OCI-LY3 (cell line): Measurements from ENCODE around the gene LYZL2.

Experiments
- H2AFZ ChIP-seq: fragments of 200-600, 300-600 bp; shearing (Covaris generic); 2 replicates; pipeline ENCODE4 v1.6.0; 2014; ENCODE audit warnings: antibody characterized with exemption, low read depth, low read length
- H3K27ac ChIP-seq: fragments of 200-600, 300-600 bp; sonication (generic); 2 replicates; pipeline ENCODE4 v1.5.1; 2014; ENCODE audit warnings: mild to moderate bottlenecking, low read length, moderate library complexity, mixed read lengths
- H3K27me3 ChIP-seq: fragments of 200-600, 300-600 bp; sonication (generic); 2 replicates; pipeline ENCODE4 v1.6.1; 2014; ENCODE audit warnings: low read depth, low read length, mixed read lengths
- H3K36me3 ChIP-seq: fragments of 200-600, 300-600 bp; sonication (generic); replicated peaks from 2 replicates; pipeline ENCODE3; 2014; ENCODE audit warnings: low read depth, low read length, mixed read lengths
- H3K4me1 ChIP-seq: fragments of 300-600, 200-600 bp; sonication (generic); 2 replicates; pipeline ENCODE4 v1.6.1; 2014; ENCODE audit warnings: low read length, mixed read lengths
- H3K4me2 ChIP-seq: fragments of 200-600, 300-600 bp; sonication (generic); 2 replicates; pipeline ENCODE4 v1.6.1; 2014; ENCODE audit warnings: low read length, mixed read lengths
- H3K4me3 ChIP-seq: fragments of 300-600, 200-600 bp; sonication (generic); 2 replicates; pipeline ENCODE4 v1.5.1; 2014; ENCODE audit warnings: antibody characterized with exemption, mild to moderate bottlenecking, low read length, moderate library complexity
- H3K79me2 ChIP-seq: fragments of 300-600, 200-600 bp; shearing (Covaris generic); 2 replicates; pipeline ENCODE4 v1.6.1; 2014; ENCODE audit warnings: mild to moderate bottlenecking, low read length, mixed read lengths
- H3K9ac ChIP-seq: fragments of 300-600, 200-600 bp; shearing (Covaris generic); 2 replicates; pipeline ENCODE4 v1.6.0; 2014; ENCODE audit warnings: mild to moderate bottlenecking, low read length, moderate library complexity
- H3K9me3 ChIP-seq: fragments of 200-600, 300-600 bp; shearing (Covaris generic); 2 replicates; pipeline ENCODE4 v1.6.1; 2014; ENCODE audit warnings: low read length, mixed read lengths; ENCODE audit not compliant: insufficient read depth
- H4K20me1 ChIP-seq: fragments of 200-600, 300-600 bp; sonication (generic); 2 replicates; pipeline ENCODE4 v1.6.1; 2016; ENCODE audit warnings: low read length, mixed read lengths; ENCODE audit not compliant: insufficient read depth
- CTCF ChIP-seq: fragments of 200-600, 300-600 bp; sonication (generic); IDR thresholded peaks from 2 replicates; pipeline ENCODE4 v1.5.1; 2014; ENCODE audit warnings: antibody characterized with exemption, low read length, low read depth
- EZH2phosphoT487 ChIP-seq: fragments of 200-600 bp; shearing (Covaris generic); IDR thresholded peaks from 2 replicates; pipeline ENCODE4 v1.6.1; 2018; ENCODE audit warnings: antibody characterized with exemption, mixed run types, low read depth

LYZL2 gene

GRCh38 chr10:30574432-30574796 is 55.1 kb downstream of the LYZL2 start:
- Histone ChIP-seq H3K4me2 (no peak overlapping the region), H3K9me3 (no peaks in the 10 kb centered on the region), H3K79me2 (no peaks in the 10 kb centered on the region), H4K20me1 (no peaks in the 10 kb centered on the region), H3K9ac (no peak overlapping the region), H3K4me1 (peaks cover 54% of the 10 kb centered on the region), H2AFZ (no peak overlapping the region), H3K27ac (no peak overlapping the region), H3K36me3 (no peaks in the 10 kb centered on the region), H3K27me3 (no peaks in the 10 kb centered on the region), H3K4me3 (no peak overlapping the region)
- TF ChIP-seq EZH2phosphoT487 (no peak), CTCF (no peak)

GRCh38 chr10:30573721-30574431 is 55.7 kb downstream of the LYZL2 start:
- H3K36me3 ChIP-seq = no peaks in the 10 kb centered on the region
- no peaks in the 10 kb centered on the region for H3K27me3 ChIP-seq
- H3K4me1 ChIP-seq = peaks cover 49% of the 10 kb centered on the region
- no peaks in the 10 kb centered on the region for H3K79me2 ChIP-seq
- no peak overlapping the region for H3K4me3 ChIP-seq
- TF ChIP-seq EZH2phosphoT487 (no peak), CTCF (no peak)
- no peak overlapping the region for H3K27ac ChIP-seq
- H2AFZ ChIP-seq = no peak overlapping the region
- H3K9me3 ChIP-seq = no peaks in the 10 kb centered on the region
- H3K9ac ChIP-seq = no peak overlapping the region
- no peak overlapping the region for H3K4me2 ChIP-seq
- H4K20me1 ChIP-seq = no peaks in the 10 kb centered on the region

- Histone ChIP-seq H2AFZ (no peak overlapping the region), H3K4me3 (no peak overlapping the region)
These were observed 64.1 kb downstream of the LYZL2 start for GRCh38 chr10:30565449-30565848.

GRCh38 chr10:30562787-30563186 is 66.8 kb downstream of the LYZL2 start:
- no peak overlapping the region for H3K27ac ChIP-seq
- no peaks in the 10 kb centered on the region for H3K9me3 ChIP-seq
- no peaks in the 10 kb centered on the region for H3K36me3 ChIP-seq
- H3K79me2 ChIP-seq = no peaks in the 10 kb centered on the region
- no peak overlapping the region for H3K4me3 ChIP-seq
- no peaks in the 10 kb centered on the region for H3K27me3 ChIP-seq
- no peak overlapping the region for H3K4me2 ChIP-seq
- TF ChIP-seq EZH2phosphoT487 (no peak), CTCF (no peak)
- H3K4me1 ChIP-seq = no peaks in the 10 kb centered on the region
- no peaks in the 10 kb centered on the region for H4K20me1 ChIP-seq
- H2AFZ ChIP-seq = no peak overlapping the region
- H3K9ac ChIP-seq = no peak overlapping the region

More at GRCh38 chr10:30565449-30565848, 64.1 kb downstream of the LYZL2 start:
- Histone ChIP-seq H3K9ac (no peak overlapping the region), H3K27me3 (no peaks in the 10 kb centered on the region), H3K79me2 (no peaks in the 10 kb centered on the region), H4K20me1 (no peaks in the 10 kb centered on the region), H3K4me1 (no peaks in the 10 kb centered on the region), H3K9me3 (no peaks in the 10 kb centered on the region), H3K4me2 (no peak overlapping the region), H3K36me3 (no peaks in the 10 kb centered on the region), H3K27ac (no peak overlapping the region)
- no peak for TF ChIP-seq EZH2phosphoT487
- no peak for TF ChIP-seq CTCF
